ENCODE measurements around the gene ABCG4.
"Not testable (repeated sequence)": the region's sequence is repeated elsewhere in the genome, so short reads cannot be mapped to it uniquely, and the experiment has no call there.

Gene ABCG4

DNA sequence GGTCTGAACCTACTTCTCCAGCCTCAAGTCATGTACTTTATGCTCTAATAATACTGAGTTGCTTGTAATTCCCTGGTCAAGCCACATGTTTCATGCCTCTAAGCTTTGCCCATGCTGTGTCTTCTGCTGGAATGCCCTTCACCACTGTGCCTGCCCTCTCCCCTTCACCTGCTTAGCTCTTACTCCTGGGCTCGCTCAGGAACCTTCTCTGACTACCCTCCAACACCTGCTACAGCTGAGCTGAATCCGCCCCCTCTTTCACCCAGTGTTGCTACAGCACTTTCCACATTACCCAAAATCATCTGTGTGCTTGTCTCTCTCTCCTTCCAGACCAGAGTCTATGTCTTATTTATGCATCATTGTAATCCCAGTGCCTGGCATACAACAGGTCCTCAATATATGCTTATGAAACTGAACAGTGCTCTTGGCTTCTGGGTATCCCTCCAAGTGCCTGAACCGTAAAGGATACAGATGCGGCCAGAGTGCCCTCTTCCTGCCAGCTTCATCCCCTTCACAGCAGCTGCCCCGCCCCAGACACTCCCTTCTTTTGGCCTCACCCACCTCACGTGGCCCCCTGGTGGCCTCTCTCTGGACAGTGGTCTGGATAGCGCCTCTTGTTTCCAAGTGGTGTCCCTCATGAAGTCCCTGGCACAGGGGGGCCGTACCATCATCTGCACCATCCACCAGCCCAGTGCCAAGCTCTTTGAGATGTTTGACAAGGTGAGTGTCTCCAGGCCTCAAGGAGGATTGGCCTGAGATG, 7.1 kb downstream of the ABCG4 start:
- no peak for DNase-seq

DNA sequence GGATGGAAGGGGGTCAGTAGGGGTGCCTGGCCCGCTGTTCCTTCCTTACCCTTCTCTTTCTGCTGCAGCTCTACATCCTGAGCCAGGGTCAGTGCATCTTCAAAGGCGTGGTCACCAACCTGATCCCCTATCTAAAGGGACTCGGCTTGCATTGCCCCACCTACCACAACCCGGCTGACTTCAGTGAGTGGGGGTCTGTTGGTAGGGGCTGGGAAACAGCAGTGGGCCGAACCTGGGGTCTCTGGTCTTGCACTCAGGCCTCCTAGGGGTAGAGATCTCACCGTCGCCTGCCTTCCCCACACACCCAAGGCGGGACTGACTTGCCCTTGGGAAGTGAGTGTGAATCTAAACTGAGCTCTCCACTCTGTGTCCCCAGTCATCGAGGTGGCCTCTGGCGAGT, 7.6 kb downstream of the ABCG4 start:
- DNase-seq = no peak

DNA sequence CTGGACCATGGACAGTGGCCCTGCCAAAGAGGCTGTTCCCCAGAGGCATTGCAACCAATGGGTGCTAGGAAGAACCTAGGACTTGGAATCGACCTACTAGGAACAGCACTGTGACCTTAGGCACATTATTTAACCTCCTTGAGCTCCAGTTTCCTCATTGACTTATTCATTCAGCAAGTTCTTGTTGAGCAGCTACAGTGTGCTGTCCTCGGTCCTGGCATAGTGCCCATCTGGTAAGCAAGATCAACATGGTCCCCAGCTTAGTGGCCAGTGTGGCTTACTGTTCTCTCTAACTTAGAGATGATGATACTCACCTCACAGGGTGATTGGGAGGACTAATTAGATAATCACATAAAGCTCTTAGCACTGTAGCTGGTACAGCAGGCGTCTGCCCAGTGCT, 8.2 kb downstream of the ABCG4 start:
- no peak for DNase-seq

DNA sequence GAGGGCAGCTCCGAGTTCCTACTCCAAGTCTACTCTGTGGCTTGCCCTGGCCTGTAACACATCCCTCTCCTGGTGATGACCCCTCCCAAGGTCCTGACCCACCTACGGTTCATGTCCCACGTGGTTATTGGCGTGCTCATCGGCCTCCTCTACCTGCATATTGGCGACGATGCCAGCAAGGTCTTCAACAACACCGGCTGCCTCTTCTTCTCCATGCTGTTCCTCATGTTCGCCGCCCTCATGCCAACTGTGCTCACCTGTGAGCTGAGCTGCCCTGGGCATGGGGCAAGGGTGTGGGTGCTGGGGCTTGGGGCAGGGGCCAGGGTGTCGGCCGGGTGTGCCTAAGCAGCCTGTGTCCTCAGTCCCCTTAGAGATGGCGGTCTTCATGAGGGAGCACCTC, 9.6 kb downstream of the ABCG4 start:
- no peak for DNase-seq

DNA sequence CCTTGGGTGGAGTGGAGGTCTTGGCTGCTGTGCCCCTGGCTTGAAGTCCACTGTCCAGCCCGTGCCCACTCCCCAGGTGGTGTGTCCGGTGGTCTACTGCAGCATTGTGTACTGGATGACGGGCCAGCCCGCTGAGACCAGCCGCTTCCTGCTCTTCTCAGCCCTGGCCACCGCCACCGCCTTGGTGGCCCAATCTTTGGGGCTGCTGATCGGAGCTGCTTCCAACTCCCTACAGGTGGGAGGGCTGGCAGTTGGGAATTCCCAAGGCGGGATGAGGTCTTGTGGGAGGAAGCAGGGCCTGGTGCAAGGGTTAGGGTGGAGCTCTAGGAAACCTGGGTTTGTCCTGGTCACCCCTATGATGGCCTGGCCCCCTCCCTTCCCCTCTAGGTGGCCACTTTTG, 11.3 kb downstream of the ABCG4 start:
- DNase-seq = no peak

DNA sequence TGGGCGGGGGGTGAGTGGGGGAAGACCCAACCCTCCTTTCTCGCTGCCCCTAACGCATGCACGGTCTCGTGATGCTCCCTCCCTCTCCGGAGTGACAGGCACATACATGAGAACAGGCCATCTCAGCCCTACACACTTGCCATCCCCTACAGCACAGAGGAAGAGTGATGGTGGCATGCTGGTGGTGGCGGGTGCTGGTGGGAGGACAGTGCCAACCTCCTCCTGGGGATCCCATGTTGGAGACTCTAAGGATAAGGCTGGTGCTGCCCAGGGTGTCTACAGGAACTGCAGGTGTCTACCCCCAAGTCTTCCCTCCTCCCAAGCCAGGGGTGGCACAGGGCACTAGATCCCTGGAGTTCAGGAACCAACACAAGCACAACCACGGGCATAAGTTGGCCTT, 13.0 kb downstream of the ABCG4 start:
- DNase-seq = no peak

DNA sequence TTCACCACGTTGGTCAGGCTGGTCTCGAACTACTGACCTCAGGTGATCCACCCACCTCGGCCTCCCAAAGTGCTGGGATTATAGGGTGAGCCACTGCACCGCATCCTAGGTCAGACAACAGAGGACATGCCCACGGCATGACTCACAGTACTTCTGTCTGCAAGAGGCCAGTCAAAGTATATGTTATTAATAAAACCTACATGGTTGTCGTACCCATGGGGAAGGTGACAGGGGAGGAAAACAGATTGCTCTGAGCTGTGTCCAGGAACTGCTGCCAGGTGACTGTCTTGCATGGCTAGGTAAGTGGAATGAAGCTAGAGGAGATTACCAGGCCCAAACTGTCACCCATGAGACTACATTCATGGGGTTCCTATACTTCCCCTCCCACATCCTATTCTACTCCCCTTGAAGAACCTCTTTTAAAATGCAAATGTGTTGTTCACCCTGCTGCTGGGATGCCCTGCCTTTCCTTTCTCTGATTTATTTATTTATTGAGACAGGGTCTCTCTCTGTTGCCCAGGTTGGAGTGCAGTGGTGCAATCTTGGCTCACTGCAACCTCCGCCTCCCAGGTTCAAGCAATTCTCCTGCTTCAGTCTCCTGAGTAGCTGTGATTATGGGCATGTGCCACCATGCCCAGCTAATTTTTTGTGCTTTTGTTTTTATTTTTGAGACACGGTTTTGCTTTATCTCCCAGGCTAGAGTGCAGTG, 17.7 kb downstream of the ABCG4 start:
- no peak for DNase-seq

DNA sequence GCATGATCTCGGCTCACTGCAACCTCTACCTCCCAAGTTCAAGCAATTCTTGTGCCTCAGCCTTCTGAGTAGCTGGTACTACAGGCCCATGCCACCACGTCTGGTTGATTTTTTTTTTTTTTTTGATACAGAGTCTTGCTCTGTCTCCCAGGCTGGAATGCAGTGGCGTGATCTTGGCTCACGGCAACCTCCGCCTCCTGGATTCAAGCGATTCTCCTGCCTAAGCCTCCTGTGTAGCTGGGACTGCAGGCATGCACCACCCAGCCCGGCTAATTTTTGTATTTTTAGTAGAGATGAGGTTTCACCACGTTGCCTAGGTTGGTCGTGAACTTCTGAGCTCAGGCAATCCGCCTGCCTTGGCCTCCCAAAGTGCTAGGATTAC, 18.2 kb downstream of the ABCG4 start:
- DNase-seq = not testable (repeated sequence)

DNA sequence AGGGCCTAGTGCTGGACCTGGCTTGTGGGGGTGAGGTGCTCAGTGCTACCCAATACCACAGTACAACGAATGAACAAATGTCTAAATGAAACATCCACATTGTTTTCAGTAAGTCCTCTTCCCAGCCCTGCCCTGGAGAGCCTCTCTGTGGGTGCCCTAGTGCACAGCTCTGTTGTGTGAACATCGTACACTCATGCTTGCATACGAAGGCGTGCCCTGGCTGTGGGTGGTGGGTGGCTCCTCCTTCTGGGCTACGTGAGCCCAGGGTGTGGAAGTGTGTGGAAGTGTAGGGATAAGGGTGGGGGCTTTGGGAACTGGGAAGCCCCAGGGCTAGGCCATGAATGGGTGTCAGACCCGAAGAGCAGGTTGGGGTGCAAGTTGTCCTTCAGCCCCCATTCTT, 19.1 kb downstream of the ABCG4 start:
- DNase-seq = no peak

DNA sequence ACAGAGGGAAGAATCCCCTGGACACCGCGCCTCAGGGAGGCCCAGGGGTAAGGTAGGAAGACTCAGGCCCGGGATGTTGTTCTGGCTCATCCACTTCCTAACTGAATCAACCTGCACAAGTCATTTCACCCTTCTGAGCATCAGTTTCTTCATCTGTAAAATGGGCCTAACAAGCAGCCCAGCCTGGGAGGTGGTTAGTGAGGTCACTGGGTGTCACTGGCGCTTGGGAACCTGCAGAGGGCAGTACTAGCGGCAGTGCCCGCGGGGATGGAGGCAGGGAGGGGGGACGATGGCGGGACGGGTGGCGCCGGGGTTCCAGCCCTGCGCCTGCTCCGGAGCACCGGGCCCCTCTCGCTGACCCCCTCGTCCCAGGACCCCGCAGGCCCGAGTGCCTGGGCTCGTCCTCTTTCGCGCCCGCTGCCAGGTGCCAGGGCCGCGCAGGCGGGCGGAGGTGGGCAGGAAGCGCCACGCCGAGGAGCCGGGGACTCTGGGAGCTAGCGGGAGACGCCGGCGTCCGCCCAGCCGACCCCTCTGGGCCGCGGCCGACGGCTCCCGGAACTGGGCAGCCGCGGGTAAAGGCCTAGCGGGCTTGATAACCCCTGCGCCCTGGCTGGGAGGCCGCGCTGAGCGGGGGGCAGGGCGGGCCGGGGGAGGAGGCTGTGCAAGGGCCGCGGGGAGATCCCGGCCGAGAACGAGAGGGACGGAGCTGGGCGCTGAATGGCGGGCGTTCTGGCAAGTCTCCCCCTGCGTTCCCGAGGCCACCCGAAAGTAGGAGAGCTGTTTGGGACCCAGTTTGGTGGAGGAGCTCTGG, 19.8 kb downstream of the ABCG4 start, which contains the start of gene NLRX1:
NLRX1 (plus strand) TSS at position 255 of the 811 bp plus-strand sequence. CDS start 2,679 bp downstream, outside the sequence.
- peak; percentile 73 for DNase-seq

DNA sequence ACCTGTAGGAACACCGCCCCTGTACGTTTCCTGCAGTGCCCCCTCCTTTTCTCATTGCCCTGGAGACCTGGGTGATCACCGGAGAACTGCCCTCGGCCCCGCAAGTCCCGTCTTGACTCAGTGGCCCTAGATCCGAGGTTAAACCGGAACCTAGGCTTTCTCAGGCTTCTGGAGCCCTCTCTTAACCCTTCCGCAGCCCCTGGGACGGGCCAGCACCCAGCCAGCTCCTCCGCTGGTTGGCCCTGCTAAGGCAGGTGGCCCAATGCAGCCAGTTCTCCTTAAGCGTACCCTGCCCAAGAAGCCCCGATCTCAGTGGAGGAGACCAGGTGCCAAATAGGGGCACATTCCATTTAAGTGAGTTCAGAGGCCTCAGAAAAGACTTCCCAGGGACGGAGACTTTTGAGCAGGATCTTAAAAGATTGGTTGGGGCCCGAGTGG, 20.4 kb downstream of the ABCG4 start:
- DNase-seq = no peak

DNA sequence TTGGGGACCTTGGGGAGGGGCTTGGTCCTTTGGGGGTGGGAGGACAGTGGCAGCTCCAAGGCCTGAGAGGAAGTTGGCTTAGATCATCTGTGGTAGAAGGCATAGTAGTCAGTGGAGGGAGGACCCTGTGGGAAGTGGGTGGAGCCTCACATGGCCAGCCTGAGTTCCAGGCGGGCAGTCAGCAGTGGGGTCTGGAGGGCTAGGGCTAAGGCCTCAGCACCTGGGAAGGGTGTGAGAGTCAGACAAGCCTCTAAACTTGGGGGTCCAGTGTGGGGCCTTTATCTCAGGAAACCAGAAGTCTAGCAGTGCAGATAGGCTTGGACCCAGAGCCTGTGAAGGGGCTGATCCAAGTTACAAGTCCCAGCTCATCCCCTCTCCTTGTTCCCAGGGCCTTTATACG, 23.7 kb downstream of the ABCG4 start:
- DNase-seq = no peak

DNA sequence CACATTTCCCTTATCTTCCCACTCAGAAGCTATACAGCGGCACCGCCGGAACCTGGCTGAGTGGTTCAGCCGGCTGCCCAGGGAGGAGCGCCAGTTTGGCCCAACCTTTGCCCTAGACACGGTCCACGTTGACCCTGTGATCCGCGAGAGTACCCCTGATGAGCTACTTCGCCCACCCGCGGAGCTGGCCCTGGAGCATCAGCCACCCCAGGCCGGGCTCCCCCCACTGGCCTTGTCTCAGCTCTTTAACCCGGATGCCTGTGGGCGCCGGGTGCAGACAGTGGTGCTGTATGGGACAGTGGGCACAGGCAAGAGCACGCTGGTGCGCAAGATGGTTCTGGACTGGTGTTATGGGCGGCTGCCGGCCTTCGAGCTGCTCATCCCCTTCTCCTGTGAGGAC, 24.6 kb downstream of the ABCG4 start:
- DNase-seq = no peak

DNA sequence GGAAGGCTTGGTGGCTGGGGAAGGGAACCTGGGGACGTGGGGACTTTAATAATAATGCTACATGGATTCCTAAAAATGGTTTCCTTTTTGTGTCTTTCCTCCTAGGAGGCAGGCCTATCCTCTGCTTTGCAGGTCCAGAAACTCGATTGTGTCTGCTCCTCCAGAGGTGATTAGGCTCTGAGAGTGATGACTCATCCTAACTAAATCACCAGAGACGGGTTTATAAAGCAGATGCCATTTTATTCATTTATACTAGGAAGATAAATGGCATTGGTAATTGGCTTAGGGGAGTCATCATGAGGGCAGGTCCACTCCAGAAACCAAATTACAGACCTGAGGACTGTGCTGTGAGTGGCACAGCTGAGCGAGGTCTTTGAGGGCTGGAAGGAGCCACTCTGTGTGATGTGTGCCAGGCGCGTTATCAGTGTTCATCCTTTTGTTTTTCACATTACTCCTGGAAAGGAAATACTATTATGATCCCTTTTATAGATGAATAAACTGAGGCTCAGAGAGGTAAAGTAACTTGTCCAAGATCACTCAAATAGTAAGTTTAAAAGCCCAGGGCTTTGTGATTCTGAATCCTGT, 26.7 kb downstream of the ABCG4 start:
- DNase-seq = no peak

DNA sequence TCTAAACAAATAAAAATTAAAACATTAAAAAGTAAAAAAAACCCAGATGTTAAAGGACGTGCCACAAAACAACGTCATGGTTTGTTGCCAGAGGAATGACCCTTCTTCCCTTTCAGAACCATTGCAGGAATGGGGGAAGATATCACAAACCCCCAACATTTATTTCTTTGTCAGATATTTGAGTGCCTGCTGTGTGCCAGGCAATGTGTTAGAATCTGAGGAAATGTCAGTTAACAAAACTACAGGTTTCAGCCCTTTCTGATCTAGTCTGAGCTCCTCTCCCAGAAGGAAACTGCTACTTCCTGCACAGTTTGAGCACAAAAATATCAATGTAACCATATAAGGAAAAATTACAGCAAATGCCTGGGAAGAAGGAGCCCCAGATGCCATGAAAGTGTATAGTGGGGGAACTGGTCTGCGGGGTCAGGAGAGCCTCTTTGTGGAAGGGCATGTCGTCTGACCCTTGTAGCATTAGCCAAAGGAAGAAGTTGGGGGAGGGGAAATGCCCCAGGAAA, 29.4 kb downstream of the ABCG4 start:
- no peak for DNase-seq

DNA sequence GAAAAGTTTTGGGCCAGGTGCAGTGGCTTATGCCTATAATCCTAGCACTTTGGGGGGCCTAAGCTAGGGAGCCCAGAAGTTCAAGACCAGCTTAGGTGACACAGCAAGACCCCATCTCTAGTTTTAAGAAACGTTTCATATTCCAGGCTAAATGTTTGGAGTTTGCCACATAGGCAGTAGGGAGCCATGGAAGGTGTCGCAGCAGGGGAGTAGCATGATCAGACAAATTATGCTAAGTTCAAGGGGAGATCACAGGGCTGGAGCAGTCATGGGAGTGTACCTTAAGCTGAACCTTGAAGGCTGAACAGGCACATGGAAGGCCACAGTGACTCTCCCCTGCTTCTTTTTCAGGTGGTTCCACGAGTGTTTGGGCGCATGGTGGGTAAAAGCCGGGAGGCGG, 30.5 kb downstream of the ABCG4 start:
- no peak for DNase-seq

DNA sequence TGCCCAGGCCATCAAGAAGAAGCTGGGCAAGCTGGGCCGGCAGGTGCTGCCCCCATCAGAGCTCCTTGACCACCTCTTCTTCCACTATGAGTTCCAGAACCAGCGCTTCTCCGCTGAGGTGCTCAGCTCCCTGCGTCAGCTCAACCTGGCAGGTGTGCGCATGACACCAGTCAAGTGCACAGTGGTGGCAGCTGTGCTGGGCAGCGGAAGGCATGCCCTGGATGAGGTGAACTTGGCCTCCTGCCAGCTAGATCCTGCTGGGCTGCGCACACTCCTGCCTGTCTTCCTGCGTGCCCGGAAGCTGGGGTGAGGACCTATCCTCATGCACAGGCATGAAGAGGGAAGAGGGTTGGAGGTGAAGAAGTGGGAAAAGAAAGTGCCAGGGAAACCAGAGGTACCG, 31.1 kb downstream of the ABCG4 start:
- DNase-seq = no peak

DNA sequence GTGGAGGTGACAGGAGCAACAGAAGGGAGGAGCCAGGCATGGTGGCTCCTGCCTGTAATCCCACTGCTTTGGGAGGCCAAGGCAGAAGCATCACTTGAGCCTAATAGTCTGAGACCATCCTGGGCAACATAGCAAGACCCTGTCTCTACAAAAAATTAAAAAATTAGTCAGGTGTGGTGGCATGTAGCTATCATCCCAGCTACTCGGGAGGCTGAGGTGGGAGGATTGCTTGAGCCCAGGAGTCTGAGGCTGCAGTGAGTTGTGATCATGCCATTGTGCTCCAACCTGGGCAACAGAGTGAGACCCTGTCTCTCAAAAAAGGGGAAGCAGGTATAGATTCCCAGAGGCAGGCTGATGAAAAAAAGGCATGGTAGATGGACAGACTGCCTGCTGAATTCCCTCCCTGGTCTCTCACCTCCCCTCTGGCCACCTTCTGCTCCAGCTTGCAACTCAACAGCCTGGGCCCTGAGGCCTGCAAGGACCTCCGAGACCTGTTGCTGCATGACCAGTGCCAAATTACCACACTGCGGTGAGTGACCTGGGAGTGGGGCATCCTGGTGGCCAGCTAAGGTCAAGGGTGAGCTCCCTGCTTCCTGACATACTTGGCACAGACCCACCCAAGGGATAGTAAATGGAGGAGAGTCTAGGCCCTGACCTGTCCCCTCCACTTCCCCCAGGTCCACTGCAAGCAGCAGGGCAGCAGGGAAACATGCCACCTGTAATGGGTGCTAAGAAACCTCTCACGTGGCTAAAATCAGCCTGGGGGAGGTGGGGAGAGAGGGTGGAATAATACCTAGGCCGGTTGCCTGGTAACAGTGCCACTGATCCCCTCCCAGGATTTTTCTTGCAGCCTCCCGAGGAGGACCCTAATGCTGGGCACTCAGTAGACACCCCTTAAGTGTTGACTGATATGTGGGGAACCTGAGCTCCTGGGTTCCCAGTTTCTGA, 32.2 kb downstream of the ABCG4 start:
- no peak for DNase-seq

DNA sequence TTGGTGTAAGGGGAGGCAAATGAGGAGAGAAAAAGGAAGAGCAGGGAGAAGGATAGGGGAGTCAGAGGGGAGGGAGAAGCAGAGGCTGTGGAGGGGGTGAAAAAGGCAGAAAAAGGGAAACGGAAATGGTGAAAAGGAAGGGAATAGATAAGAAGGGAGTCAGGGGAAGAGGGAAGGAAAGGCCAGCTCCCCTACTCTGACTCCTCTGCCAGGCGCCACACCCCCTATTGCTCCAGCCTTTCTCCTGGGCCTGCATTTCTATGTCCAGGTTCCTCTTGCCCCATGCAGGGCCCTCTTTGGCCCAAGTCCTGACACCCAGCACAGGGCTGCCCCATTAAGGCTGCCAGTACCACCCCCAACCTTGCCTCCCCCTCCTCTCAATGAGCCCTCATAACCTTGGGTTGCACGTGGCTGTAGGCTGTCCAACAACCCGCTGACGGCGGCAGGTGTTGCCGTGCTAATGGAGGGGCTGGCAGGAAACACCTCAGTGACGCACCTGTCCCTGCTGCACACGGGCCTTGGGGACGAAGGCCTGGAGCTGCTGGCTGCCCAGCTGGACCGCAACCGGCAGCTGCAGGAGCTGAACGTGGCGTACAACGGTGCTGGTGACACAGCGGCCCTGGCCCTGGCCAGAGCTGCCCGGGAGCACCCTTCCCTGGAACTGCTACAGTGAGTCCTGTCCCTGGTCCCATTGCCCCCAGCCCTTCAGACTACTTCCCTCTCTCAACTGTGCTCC, 33.0 kb downstream of the ABCG4 start:
- DNase-seq = no peak

DNA sequence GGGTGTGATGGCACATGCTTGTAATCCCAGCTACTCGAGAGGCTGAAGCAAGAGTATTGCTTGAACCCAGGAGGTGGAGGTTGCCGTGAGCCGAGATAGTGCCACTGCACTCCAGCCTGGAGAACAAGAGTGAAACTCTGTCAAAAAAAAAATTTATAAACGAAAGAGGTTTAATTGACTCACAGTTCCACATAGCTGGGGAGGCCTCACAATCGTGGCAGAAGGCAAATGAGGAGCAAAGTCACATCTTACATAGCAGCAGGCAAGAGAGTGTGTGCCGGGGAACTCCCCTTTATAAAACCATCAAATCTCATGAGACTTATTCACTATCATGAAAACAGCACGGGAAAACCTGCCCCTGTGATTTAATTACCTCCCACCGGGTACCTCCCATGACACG, 35.5 kb downstream of the ABCG4 start:
- DNase-seq = not testable (repeated sequence)
